GM23338 (cell line): ENCODE measurements around the gene DDRGK1. TPM values are rescaled to one million over a fixed set of nuclear protein-coding genes. Genes with fewer than 3 reads are reported as not detected.

Source experiments
- ATAC-seq: fragments of 200-7000 bp; cut with Tn5 transposase; 3 replicates; pipeline ENCODE4 v1.9.1; 2020
- DNase-seq: peaks from one replicate; pipeline ENCODE4 v3.0.0-alpha.2; 2015; ENCODE audit warnings: low spot score
- H2AFZ ChIP-seq: fragments of 200-600 bp; sonication (generic); 2 replicates; pipeline ENCODE4 v1.8.0; 2016; ENCODE audit warnings: antibody characterized with exemption, mild to moderate bottlenecking, moderate library complexity
- H3F3A ChIP-seq: fragments of 200-600 bp; sonication (generic); replicated peaks from 2 replicates; pipeline ENCODE4 v1.8.0; 2017; ENCODE audit warnings: antibody characterized with exemption, mixed run types, low read depth
- H3K27ac ChIP-seq: fragments of 200-600 bp; sonication (generic); 2 replicates; pipeline ENCODE4 v1.6.1; 2016; ENCODE audit warnings: low read depth
- H3K27me3 ChIP-seq: fragments of 200-600 bp; sonication (generic); 2 replicates; pipeline ENCODE4 v1.8.0; 2016; ENCODE audit warnings: mild to moderate bottlenecking, mixed run types, moderate library complexity; ENCODE audit not compliant: insufficient read depth
- H3K36me3 ChIP-seq: fragments of 200-600 bp; sonication (generic); 2 replicates; pipeline ENCODE4 v1.8.0; 2016; ENCODE audit warnings: mild to moderate bottlenecking; ENCODE audit not compliant: insufficient read depth
- H3K4me1 ChIP-seq: fragments of 200-600 bp; sonication (generic); 2 replicates; pipeline ENCODE4 v1.8.0; 2016; ENCODE audit warnings: mild to moderate bottlenecking, moderate library complexity; ENCODE audit not compliant: insufficient read depth
- H3K4me2 ChIP-seq: fragments of 200-600 bp; sonication (generic); 2 replicates; pipeline ENCODE4 v1.7.1; 2017; ENCODE audit warnings: mixed run types
- H3K4me3 ChIP-seq: fragments of 200-600 bp; sonication (generic); 2 replicates; pipeline ENCODE4 v1.6.1; 2016; ENCODE audit warnings: mixed run types
- H3K79me2 ChIP-seq: fragments of 200-600 bp; sonication (generic); replicated peaks from 2 replicates; pipeline ENCODE4 v1.8.0; 2017; ENCODE audit warnings: mild to moderate bottlenecking; ENCODE audit not compliant: insufficient read depth
- H3K9me2 ChIP-seq: fragments of 200-600 bp; sonication (generic); 2 replicates; pipeline ENCODE4 v1.8.0; 2017; ENCODE audit not compliant: insufficient read depth
- H4K20me1 ChIP-seq: fragments of 200-600 bp; sonication (generic); replicated peaks from 2 replicates; pipeline ENCODE4 v1.8.0; 2017; ENCODE audit warnings: mild to moderate bottlenecking; ENCODE audit not compliant: insufficient read depth
- H3K27ac Mint-ChIP-seq: 2 replicates; pipeline ENCODE4 v1.8.0; 2020; ENCODE audit warnings: inconsistent platforms, mild to moderate bottlenecking, moderate library complexity, mixed read lengths
- H3K27me3 Mint-ChIP-seq: 3 replicates; pipeline ENCODE4 v1.8.0; 2022; ENCODE audit warnings: low read depth, mild to moderate bottlenecking, moderate library complexity, mixed read lengths, inconsistent platforms; ENCODE audit not compliant: insufficient read depth, poor library complexity
- H3K36me3 Mint-ChIP-seq: 3 replicates; pipeline ENCODE4 v1.8.0; 2021; ENCODE audit warnings: low read depth, mild to moderate bottlenecking, inconsistent platforms, moderate library complexity, mixed read lengths
- H3K4me1 Mint-ChIP-seq: 3 replicates; pipeline ENCODE4 v1.8.0; 2020; ENCODE audit warnings: mild to moderate bottlenecking, inconsistent platforms, mixed read lengths
- H3K4me3 Mint-ChIP-seq: 3 replicates; pipeline ENCODE4 v1.8.0; 2021; ENCODE audit warnings: moderate library complexity, mild to moderate bottlenecking, inconsistent platforms, mixed read lengths
- H3K9me3 Mint-ChIP-seq: 3 replicates; pipeline ENCODE4 v1.8.0; 2020; ENCODE audit warnings: moderate library complexity, mild to moderate bottlenecking, inconsistent platforms, mixed read lengths
- CREB1 ChIP-seq: fragments of 250-450 bp; sonication (Bioruptor Pico); IDR thresholded peaks from 2 replicates; pipeline ENCODE4 v1.5.0; 2020; ENCODE audit warnings: low read depth, mild to moderate bottlenecking, moderate library complexity
- CTCF ChIP-seq, 2 experiments: fragments of 200-600 bp in 1 of 2; sonication (generic) in 1 of 2; conservative IDR thresholded peaks; 2 replicates each; pipeline versions ENCODE4 v1.5.1 to v1.6.1; 2016 to 2017; ENCODE audit warnings: antibody characterized with exemption in 2 of 2, low read depth in 2 of 2, mild to moderate bottlenecking in 2 of 2, moderate library complexity in 1 of 2
- EZH2 ChIP-seq: fragments of 200-600 bp; sonication (generic); IDR thresholded peaks from one replicate; pipeline ENCODE4 v1.8.0; 2017; ENCODE audit warnings: antibody characterized with exemption, mild to moderate bottlenecking, low read depth; ENCODE audit not compliant: unreplicated experiment
- EZH2phosphoT487 ChIP-seq: fragments of 200-600 bp; sonication (generic); IDR thresholded peaks from one replicate; pipeline ENCODE4 v1.8.1; 2018; ENCODE audit warnings: antibody characterized with exemption; ENCODE audit not compliant: unreplicated experiment
- NANOG ChIP-seq: IDR thresholded peaks from 2 replicates; pipeline ENCODE4 v1.6.1; 2016; ENCODE audit warnings: antibody characterized with exemption, borderline replicate concordance
- POLR2AphosphoS5 ChIP-seq: IDR thresholded peaks from 2 replicates; pipeline ENCODE4 v1.6.1; 2016; ENCODE audit warnings: antibody characterized with exemption, low read depth
- REST ChIP-seq: IDR thresholded peaks from one replicate; pipeline ENCODE4 v1.6.1; 2018; ENCODE audit warnings: antibody characterized with exemption; ENCODE audit not compliant: unreplicated experiment
- STAT1 ChIP-seq: IDR thresholded peaks from one replicate; pipeline ENCODE4 v1.6.1; 2016; ENCODE audit warnings: antibody characterized with exemption; ENCODE audit not compliant: unreplicated experiment
- ZNF331 ChIP-seq: fragments of 250-450 bp; sonication (Bioruptor Pico); IDR thresholded peaks from 2 replicates; pipeline ENCODE4 v1.5.0; 2020; ENCODE audit warnings: low read depth, mild to moderate bottlenecking, moderate library complexity
- polyA plus RNA-seq: library from polyadenylated mRNA; unstranded; fragments of >200 nt; fragmentation: Nextera tagmentation; extraction: Ambion mirVana; gene quantifications from 2 replicates; pipeline ENCODE4 v1.2.1, GENCODE V29; 2016
- total RNA-seq: library from RNA; depleted of rRNA; stranded (reverse); fragments of >200 nt; shearing (Covaris generic); gene quantifications from 2 replicates; pipeline ENCODE4 v1.2.3, GENCODE V29; 2014

The DDRGK1 gene
- total and polyA plus RNA-seq, 2 experiments from 2014 or later: 44.0 to 45.5 TPM

- Histone ChIP-seq H3F3A (no peaks in the 10 kb centered on the region), H3K4me3 (no peak overlapping the region), H2AFZ (no peak overlapping the region), H3K9me2 (no peaks in the 10 kb centered on the region), H3K4me2 (no peak overlapping the region), H4K20me1 (no peaks in the 10 kb centered on the region), H3K27me3 (no peaks in the 10 kb centered on the region), H3K27ac (no peak overlapping the region), H3K4me1 (no peaks in the 10 kb centered on the region), H3K36me3 (no peaks in the 10 kb centered on the region), H3K79me2 (no peaks in the 10 kb centered on the region)
- H3K4me1 Mint-ChIP-seq: peaks cover 2% of the 10 kb centered on the region; the same call in 1 of the 3 replicates
- no peak overlapping the region for H3K4me3 Mint-ChIP-seq
- H3K27me3 Mint-ChIP-seq: peaks cover 10% of the 10 kb centered on the region
- no peak overlapping the region for H3K27ac Mint-ChIP-seq
- no peaks in the 10 kb centered on the region for H3K9me3 Mint-ChIP-seq
- DNase-seq (no peak), ATAC-seq (no peak)
- TF ChIP-seq CTCF (conservative IDR thresholded peaks at IDR 0.05; ENCODE audit: low read depth in 2 of 2): no peak
- peaks cover 18% of the 10 kb centered on the region; the same call in 2 of the 3 replicates for H3K36me3 Mint-ChIP-seq
Measured at GRCh38 chr20:3231116-3231515, 26.6 kb upstream of the DDRGK1 start.

DNA sequence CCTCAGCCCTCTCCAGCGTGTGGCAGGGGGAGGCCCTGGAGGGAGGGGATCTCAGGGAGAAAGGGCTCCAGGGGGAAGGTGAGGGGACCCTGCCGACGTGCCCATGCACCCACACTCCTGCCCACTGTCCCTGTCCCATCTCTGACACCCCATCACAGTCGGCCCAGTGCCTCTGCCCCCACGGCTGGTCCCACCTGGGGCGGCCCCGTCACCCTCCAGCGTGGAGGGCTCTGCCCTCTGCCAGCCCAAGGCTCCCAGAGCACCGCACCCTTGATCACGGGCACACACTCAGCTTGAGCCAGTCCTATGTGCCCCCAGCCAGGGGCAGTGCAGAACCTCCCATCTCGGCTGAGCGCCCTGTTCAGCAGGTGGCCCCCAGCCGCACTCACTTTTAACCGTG lies 25.3 kb upstream of the DDRGK1 start:
- Histone ChIP-seq H3F3A (no peaks in the 10 kb centered on the region), H3K36me3 (no peaks in the 10 kb centered on the region), H4K20me1 (no peaks in the 10 kb centered on the region), H2AFZ (no peak overlapping the region), H3K9me2 (no peaks in the 10 kb centered on the region), H3K4me2 (no peak overlapping the region), H3K27me3 (no peaks in the 10 kb centered on the region), H3K4me1 (no peaks in the 10 kb centered on the region; the same call in 1 of the 2 replicates), H3K27ac (no peak overlapping the region), H3K79me2 (no peaks in the 10 kb centered on the region), H3K4me3 (no peak overlapping the region)
- Mint-ChIP-seq H3K27me3 (peaks cover 2% of the 10 kb centered on the region), H3K36me3 (peaks cover 18% of the 10 kb centered on the region; the same call in 2 of the 3 replicates), H3K4me1 (no peaks in the 10 kb centered on the region), H3K9me3 (no peaks in the 10 kb centered on the region), H3K4me3 (no peak overlapping the region), H3K27ac (no peak overlapping the region)
- DNase-seq (no peak), ATAC-seq (no peak)
- TF ChIP-seq STAT1 (no peak), EZH2 (no peak), NANOG (no peak), CTCF (conservative IDR thresholded peaks at IDR 0.05; ENCODE audit: low read depth in 2 of 2) (no peak), POLR2AphosphoS5 (no peak)

DNA sequence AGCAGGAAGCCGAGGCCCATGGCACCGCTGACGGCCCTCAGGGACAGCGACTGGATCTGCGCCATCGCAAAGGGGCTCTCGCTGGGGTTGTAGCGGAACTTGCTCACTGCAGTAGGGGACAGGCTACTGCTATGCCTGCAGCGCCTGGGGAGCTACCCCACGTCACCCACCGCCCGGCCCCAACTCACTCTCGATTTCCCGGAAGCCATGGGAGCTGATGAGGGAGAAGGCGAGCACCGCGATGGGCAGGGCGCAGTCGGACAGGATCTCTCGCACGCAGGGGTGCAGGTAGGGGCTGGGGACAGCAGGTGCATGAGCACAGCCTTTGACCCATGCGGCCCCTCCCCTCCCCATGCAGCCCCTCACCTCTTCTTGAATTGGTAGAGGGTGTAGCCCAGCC lies 24.7 kb upstream of the DDRGK1 start:
- H3K36me3 ChIP-seq: no peaks in the 10 kb centered on the region
- H3K79me2 ChIP-seq: no peaks in the 10 kb centered on the region
- no peaks in the 10 kb centered on the region; the same call in 1 of the 2 replicates for H3K4me1 ChIP-seq
- H4K20me1 ChIP-seq: no peaks in the 10 kb centered on the region
- Mint-ChIP-seq H3K4me1 (no peaks in the 10 kb centered on the region), H3K4me3 (no peak overlapping the region), H3K27me3 (peaks cover 3% of the 10 kb centered on the region), H3K36me3 (peaks cover 18% of the 10 kb centered on the region; the same call in 2 of the 3 replicates), H3K27ac (no peak overlapping the region), H3K9me3 (no peaks in the 10 kb centered on the region)
- no peaks in the 10 kb centered on the region for H3K27me3 ChIP-seq
- no peaks in the 10 kb centered on the region for H3K9me2 ChIP-seq
- no peak overlapping the region for H3K27ac ChIP-seq
- H3F3A ChIP-seq: no peaks in the 10 kb centered on the region
- no peak overlapping the region for H3K4me3 ChIP-seq
- H2AFZ ChIP-seq: no peak overlapping the region
- H3K4me2 ChIP-seq: no peak overlapping the region
- ATAC-seq (no peak), DNase-seq (no peak)
- no peak for TF ChIP-seq EZH2phosphoT487
- no peak for TF ChIP-seq STAT1
- no peak for TF ChIP-seq CREB1 (CRISPR knock-in tag)
- TF ChIP-seq POLR2AphosphoS5: no peak
- TF ChIP-seq REST: no peak
- no peak for TF ChIP-seq CTCF (conservative IDR thresholded peaks at IDR 0.05; ENCODE audit: low read depth in 2 of 2)
- no peak for TF ChIP-seq NANOG
- no peak for TF ChIP-seq ZNF331 (CRISPR knock-in tag)
